HCEC 1CT (cell line): ENCODE data around the gene UQCR10.

ENCODE experiments used
- DNase-seq: peaks from one replicate; pipeline ENCODE4 v3.0.0-alpha.2; 2017

UQCR10 gene

GRCh38 chr22:29767171-29768051 is at the start of gene UQCR10:
Gene UQCR10 (plus strand): TSS chr22:29767369. CDS start chr22:29767399, 30 bp downstream.
- DNase-seq: peak; percentile 77

- DNase-seq: no peak
These were observed 49.4 kb upstream of the UQCR10 start for GRCh38 chr22:29717789-29718188.

- no peak for DNase-seq
These were observed 47.9 kb upstream of the UQCR10 start for GRCh38 chr22:29718949-29719898.

GRCh38 chr22:29719899-29720645 is 47.1 kb upstream of the UQCR10 start, which contains the start of gene CABP7:
Gene CABP7 (plus strand): TSS chr22:29720003. CDS start chr22:29720425, 422 bp downstream.
- no peak for DNase-seq

- DNase-seq: no peak
These were observed 46.3 kb upstream of the UQCR10 start for GRCh38 chr22:29720811-29721323.

- no peak for DNase-seq
These were observed 45.0 kb upstream of the UQCR10 start for GRCh38 chr22:29722151-29722550.

GRCh38 chr22:29722587-29722986 is 44.6 kb upstream of the UQCR10 start:
- no peak for DNase-seq

GRCh38 chr22:29723766-29724165 is 43.4 kb upstream of the UQCR10 start:
- DNase-seq: no peak

GRCh38 chr22:29724843-29725242 is 42.3 kb upstream of the UQCR10 start:
- DNase-seq: no peak

GRCh38 chr22:29726106-29726505 is 41.1 kb upstream of the UQCR10 start:
- no peak for DNase-seq

- DNase-seq: no peak
These were observed 40.5 kb upstream of the UQCR10 start for GRCh38 chr22:29726512-29727130.

GRCh38 chr22:29727131-29727523 is 40.0 kb upstream of the UQCR10 start:
- DNase-seq: peak; percentile 13

GRCh38 chr22:29729161-29729560 is 38.0 kb upstream of the UQCR10 start:
- no peak for DNase-seq

GRCh38 chr22:29731058-29731850 is 35.9 kb upstream of the UQCR10 start:
- DNase-seq: no peak

- no peak for DNase-seq
These were observed 34.3 kb upstream of the UQCR10 start for GRCh38 chr22:29732883-29733282.

GRCh38 chr22:29733362-29734201 is 33.6 kb upstream of the UQCR10 start:
- no peak for DNase-seq

GRCh38 chr22:29734406-29734805 is 32.8 kb upstream of the UQCR10 start:
- DNase-seq: no peak

- DNase-seq: no peak
These were observed 32.3 kb upstream of the UQCR10 start for GRCh38 chr22:29734838-29735237.

- no peak for DNase-seq
These were observed 31.8 kb upstream of the UQCR10 start for GRCh38 chr22:29735416-29735815.
